Neural cell (in vitro differentiated cells): Measurements from ENCODE around the gene NANOS3. TPM values are rescaled to one million over a fixed set of nuclear protein-coding genes. Genes with fewer than 3 reads are reported as not detected.

Source experiments
- H2AFZ ChIP-seq: fragments of 200-600, 300-800 bp; sonication (generic), shearing (Covaris generic); 2 replicates; pipeline ENCODE4 v1.6.0; 2014; ENCODE audit warnings: low read depth, mild to moderate bottlenecking, antibody characterized with exemption, low read length, moderate library complexity
- H3F3A ChIP-seq: fragments of 200-600 bp; shearing (Covaris generic); 2 replicates; pipeline ENCODE4 v1.6.1; 2016; ENCODE audit warnings: mild to moderate bottlenecking, moderate library complexity, mixed read lengths, antibody characterized with exemption, low read length; ENCODE audit not compliant: insufficient read depth, poor library complexity, severe bottlenecking
- H3K27ac ChIP-seq: fragments of 200-600, 300-800 bp; sonication (generic), shearing (Covaris generic); 2 replicates; pipeline ENCODE4 v1.5.1; 2014; ENCODE audit warnings: mild to moderate bottlenecking, low read length, moderate library complexity
- H3K27me3 ChIP-seq: fragments of 300-800, 200-600 bp; sonication (generic), shearing (Covaris generic); 2 replicates; pipeline ENCODE4 v1.6.0; 2014; ENCODE audit warnings: mild to moderate bottlenecking, low read depth, low read length, moderate library complexity; ENCODE audit not compliant: insufficient read depth
- H3K36me3 ChIP-seq: fragments of 300-800, 200-600 bp; sonication (generic), shearing (Covaris generic); 2 replicates; pipeline ENCODE4 v1.5.1; 2014; ENCODE audit warnings: mild to moderate bottlenecking, antibody characterized with exemption, low read length, moderate library complexity; ENCODE audit not compliant: insufficient read depth
- H3K4me2 ChIP-seq: fragments of 300-800, 200-600 bp; sonication (generic), shearing (Covaris generic); 2 replicates; pipeline ENCODE4 v1.6.0; 2014; ENCODE audit warnings: mild to moderate bottlenecking, low read length
- H3K4me3 ChIP-seq: fragments of 300-800, 200-600 bp; sonication (generic), shearing (Covaris generic); 2 replicates; pipeline ENCODE4 v1.5.1; 2014; ENCODE audit warnings: mild to moderate bottlenecking, low read length, moderate library complexity
- H3K79me2 ChIP-seq: fragments of 200-600 bp; shearing (Covaris generic); replicated peaks from 2 replicates; pipeline ENCODE4 v1.6.0; 2014; ENCODE audit warnings: mild to moderate bottlenecking, low read length, moderate library complexity; ENCODE audit not compliant: insufficient read depth
- H3K9ac ChIP-seq: fragments of 300-800, 200-600 bp; sonication (generic), shearing (Covaris generic); 2 replicates; pipeline ENCODE4 v1.6.1; 2016; ENCODE audit warnings: mild to moderate bottlenecking, low read length, mixed read lengths
- H3K9me2 ChIP-seq: fragments of 200-600 bp; shearing (Covaris generic); 2 replicates; pipeline ENCODE4 v1.6.1; 2016; ENCODE audit warnings: mild to moderate bottlenecking, low read length, mixed read lengths; ENCODE audit not compliant: insufficient read depth
- H3K9me3 ChIP-seq: fragments of 200-600, 300-800 bp; sonication (generic), shearing (Covaris generic); 2 replicates; pipeline ENCODE4 v1.6.1; 2016; ENCODE audit warnings: mild to moderate bottlenecking, mixed run types, low read length, moderate library complexity, mixed read lengths
- H4K20me1 ChIP-seq: fragments of 200-600 bp; shearing (Covaris generic); 2 replicates; pipeline ENCODE4 v1.6.1; 2016; ENCODE audit warnings: mild to moderate bottlenecking, mixed run types; ENCODE audit not compliant: insufficient read depth
- EP300 ChIP-seq: fragments of 450-650 bp; conservative IDR thresholded peaks from 2 replicates; pipeline ENCODE4 v1.6.1; 2014; ENCODE audit warnings: antibody characterized with exemption, mild to moderate bottlenecking, moderate library complexity; ENCODE audit not compliant: poor library complexity, severe bottlenecking
- EZH2 ChIP-seq: fragments of 200-600, 300-800 bp; shearing (Covaris generic), sonication (generic); IDR thresholded peaks from 2 replicates; pipeline ENCODE4 v1.6.1; 2014; ENCODE audit warnings: antibody characterized with exemption, low read length, borderline replicate concordance, mild to moderate bottlenecking; ENCODE audit not compliant: insufficient read depth, poor library complexity, severe bottlenecking
- MXI1 ChIP-seq: fragments of 450-650 bp; conservative IDR thresholded peaks from 2 replicates; pipeline ENCODE4 v1.6.1; 2014; ENCODE audit warnings: antibody characterized with exemption, mild to moderate bottlenecking; ENCODE audit not compliant: poor library complexity, severe bottlenecking
- POLR2AphosphoS5 ChIP-seq: IDR thresholded peaks from 2 replicates; pipeline ENCODE4 v1.6.1; 2012
- RAD21 ChIP-seq: fragments of 450-650 bp; conservative IDR thresholded peaks from 2 replicates; pipeline ENCODE4 v1.6.1; 2014; ENCODE audit warnings: antibody characterized with exemption, mild to moderate bottlenecking, moderate library complexity
- SMC3 ChIP-seq: fragments of 450-650 bp; conservative IDR thresholded peaks from 2 replicates; pipeline ENCODE4 v1.6.1; 2014; ENCODE audit warnings: antibody characterized with exemption, mild to moderate bottlenecking, moderate library complexity; ENCODE audit not compliant: poor library complexity
- TAF1 ChIP-seq: IDR thresholded peaks from 2 replicates; pipeline ENCODE4 v1.6.1; 2012; ENCODE audit warnings: low read depth
- polyA plus RNA-seq: library from polyadenylated mRNA; depleted of rRNA; stranded (reverse); fragments of >200 nt; gene quantifications from 2 replicates; pipeline ENCODE4 v1.2.3, GENCODE V29; 2014
- TF ChIP-seq, protein P1 (sequence below): IDR thresholded peaks from 2 replicates; pipeline ENCODE4 v1.6.1; 2012; ENCODE audit warnings: borderline replicate concordance
- TF ChIP-seq, protein P2 (sequence below): fragments of 450-650 bp; IDR thresholded peaks from 2 replicates; pipeline ENCODE4 v1.5.1; 2014; ENCODE audit warnings: antibody characterized with exemption, mild to moderate bottlenecking, moderate library complexity; ENCODE audit not compliant: poor library complexity, severe bottlenecking

The NANOS3 gene
- polyA plus RNA-seq, 1 donor from 2014 or later: 3.2 TPM

DNA sequence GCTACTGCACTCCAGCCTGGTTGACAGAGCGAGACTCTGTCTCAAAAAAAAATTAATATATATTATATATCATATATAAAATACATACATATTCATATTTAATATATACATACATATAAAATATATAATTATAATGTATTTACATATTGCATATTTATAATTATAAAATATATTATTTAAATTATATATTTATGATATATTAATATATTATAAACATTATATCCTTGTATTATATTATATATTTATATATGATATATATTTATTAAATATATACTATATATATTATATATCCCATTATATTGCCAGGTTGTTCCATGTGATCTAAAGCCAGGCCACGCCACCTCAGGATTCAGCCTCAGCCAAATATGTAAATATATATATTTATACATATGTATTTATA, 19.3 kb downstream of the NANOS3 start:
- Histone ChIP-seq H3K4me3 (no peak overlapping the region), H2AFZ (no peak overlapping the region), H4K20me1 (no peaks in the 10 kb centered on the region), H3K27ac (no peak overlapping the region), H3K79me2 (no peaks in the 10 kb centered on the region), H3K9me3 (no peaks in the 10 kb centered on the region), H3K9me2 (no peaks in the 10 kb centered on the region), H3K9ac (no peak overlapping the region), H3F3A (no peaks in the 10 kb centered on the region), H3K4me2 (no peak overlapping the region), H3K36me3 (no peaks in the 10 kb centered on the region), H3K27me3 (no peaks in the 10 kb centered on the region)
- no peak for TF ChIP-seq SMC3
- no peak for TF ChIP-seq MXI1
- TF ChIP-seq RAD21: no peak
- no peak for TF ChIP-seq TAF1
- no peak for TF ChIP-seq EP300
- TF ChIP-seq, protein P1, sequence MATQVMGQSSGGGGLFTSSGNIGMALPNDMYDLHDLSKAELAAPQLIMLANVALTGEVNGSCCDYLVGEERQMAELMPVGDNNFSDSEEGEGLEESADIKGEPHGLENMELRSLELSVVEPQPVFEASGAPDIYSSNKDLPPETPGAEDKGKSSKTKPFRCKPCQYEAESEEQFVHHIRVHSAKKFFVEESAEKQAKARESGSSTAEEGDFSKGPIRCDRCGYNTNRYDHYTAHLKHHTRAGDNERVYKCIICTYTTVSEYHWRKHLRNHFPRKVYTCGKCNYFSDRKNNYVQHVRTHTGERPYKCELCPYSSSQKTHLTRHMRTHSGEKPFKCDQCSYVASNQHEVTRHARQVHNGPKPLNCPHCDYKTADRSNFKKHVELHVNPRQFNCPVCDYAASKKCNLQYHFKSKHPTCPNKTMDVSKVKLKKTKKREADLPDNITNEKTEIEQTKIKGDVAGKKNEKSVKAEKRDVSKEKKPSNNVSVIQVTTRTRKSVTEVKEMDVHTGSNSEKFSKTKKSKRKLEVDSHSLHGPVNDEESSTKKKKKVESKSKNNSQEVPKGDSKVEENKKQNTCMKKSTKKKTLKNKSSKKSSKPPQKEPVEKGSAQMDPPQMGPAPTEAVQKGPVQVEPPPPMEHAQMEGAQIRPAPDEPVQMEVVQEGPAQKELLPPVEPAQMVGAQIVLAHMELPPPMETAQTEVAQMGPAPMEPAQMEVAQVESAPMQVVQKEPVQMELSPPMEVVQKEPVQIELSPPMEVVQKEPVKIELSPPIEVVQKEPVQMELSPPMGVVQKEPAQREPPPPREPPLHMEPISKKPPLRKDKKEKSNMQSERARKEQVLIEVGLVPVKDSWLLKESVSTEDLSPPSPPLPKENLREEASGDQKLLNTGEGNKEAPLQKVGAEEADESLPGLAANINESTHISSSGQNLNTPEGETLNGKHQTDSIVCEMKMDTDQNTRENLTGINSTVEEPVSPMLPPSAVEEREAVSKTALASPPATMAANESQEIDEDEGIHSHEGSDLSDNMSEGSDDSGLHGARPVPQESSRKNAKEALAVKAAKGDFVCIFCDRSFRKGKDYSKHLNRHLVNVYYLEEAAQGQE: no peak
- TF ChIP-seq EZH2: no peak
- TF ChIP-seq, protein P2, sequence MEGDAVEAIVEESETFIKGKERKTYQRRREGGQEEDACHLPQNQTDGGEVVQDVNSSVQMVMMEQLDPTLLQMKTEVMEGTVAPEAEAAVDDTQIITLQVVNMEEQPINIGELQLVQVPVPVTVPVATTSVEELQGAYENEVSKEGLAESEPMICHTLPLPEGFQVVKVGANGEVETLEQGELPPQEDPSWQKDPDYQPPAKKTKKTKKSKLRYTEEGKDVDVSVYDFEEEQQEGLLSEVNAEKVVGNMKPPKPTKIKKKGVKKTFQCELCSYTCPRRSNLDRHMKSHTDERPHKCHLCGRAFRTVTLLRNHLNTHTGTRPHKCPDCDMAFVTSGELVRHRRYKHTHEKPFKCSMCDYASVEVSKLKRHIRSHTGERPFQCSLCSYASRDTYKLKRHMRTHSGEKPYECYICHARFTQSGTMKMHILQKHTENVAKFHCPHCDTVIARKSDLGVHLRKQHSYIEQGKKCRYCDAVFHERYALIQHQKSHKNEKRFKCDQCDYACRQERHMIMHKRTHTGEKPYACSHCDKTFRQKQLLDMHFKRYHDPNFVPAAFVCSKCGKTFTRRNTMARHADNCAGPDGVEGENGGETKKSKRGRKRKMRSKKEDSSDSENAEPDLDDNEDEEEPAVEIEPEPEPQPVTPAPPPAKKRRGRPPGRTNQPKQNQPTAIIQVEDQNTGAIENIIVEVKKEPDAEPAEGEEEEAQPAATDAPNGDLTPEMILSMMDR: no peak
- no peak for TF ChIP-seq POLR2AphosphoS5

DNA sequence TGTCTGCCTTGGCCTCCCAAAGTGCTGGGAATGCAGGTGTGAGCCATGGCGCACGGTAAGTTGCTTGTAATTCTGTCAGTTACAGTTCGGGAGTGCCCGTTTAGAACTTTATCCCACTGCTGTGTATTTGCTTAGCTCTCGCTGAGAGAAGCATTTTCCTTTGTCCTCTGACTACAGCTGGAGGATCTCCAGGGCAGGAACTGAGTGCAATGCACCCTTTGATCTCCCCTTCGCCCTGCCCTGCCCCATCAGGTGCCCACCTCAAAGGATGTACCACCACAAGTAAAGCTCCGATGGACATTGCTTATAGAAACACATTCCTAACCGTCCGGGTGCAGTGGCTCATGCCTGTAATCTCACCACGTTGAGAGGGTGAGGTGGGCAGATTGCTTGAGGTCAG, 22.5 kb downstream of the NANOS3 start:
- Histone ChIP-seq H3K4me2 (no peak overlapping the region), H3K79me2 (no peaks in the 10 kb centered on the region), H4K20me1 (no peaks in the 10 kb centered on the region), H3K9me3 (no peaks in the 10 kb centered on the region), H3K4me3 (no peak overlapping the region), H3K9ac (no peak overlapping the region), H3K27me3 (no peaks in the 10 kb centered on the region), H2AFZ (no peak overlapping the region), H3K27ac (no peak overlapping the region), H3F3A (no peaks in the 10 kb centered on the region), H3K36me3 (no peaks in the 10 kb centered on the region), H3K9me2 (no peaks in the 10 kb centered on the region)
- no peak for TF ChIP-seq EZH2
- TF ChIP-seq RAD21: no peak
- TF ChIP-seq, protein P1: no peak
- TF ChIP-seq, protein P2: no peak
- no peak for TF ChIP-seq TAF1
- no peak for TF ChIP-seq EP300
- TF ChIP-seq POLR2AphosphoS5: no peak
